Nephron (organoid): ENCODE results near the gene TIGD1.

ENCODE experiments used
- H3K27ac Mint-ChIP-seq, 3 experiments: 2 replicates each; pipeline ENCODE4 v1.8.0; 2020; ENCODE audit warnings: mixed read lengths in 3 of 3, mild to moderate bottlenecking in 2 of 3, moderate library complexity in 1 of 3
- H3K27me3 Mint-ChIP-seq: 2 replicates; pipeline ENCODE4 v1.8.0; 2021; ENCODE audit warnings: low read depth, mild to moderate bottlenecking, moderate library complexity, mixed read lengths
- H3K36me3 Mint-ChIP-seq: 2 replicates; pipeline ENCODE4 v1.8.0; 2020; ENCODE audit warnings: low read depth, mixed read lengths
- H3K4me1 Mint-ChIP-seq: 2 replicates; pipeline ENCODE4 v1.8.0; 2020; ENCODE audit warnings: mixed read lengths
- H3K4me3 Mint-ChIP-seq, 3 experiments: 2 replicates each; pipeline ENCODE4 v1.8.0; 2020; ENCODE audit warnings: mild to moderate bottlenecking in 3 of 3, mixed read lengths in 3 of 3, moderate library complexity in 2 of 3
- H3K9me3 Mint-ChIP-seq: 2 replicates; pipeline ENCODE4 v1.8.0; 2020; ENCODE audit warnings: mixed read lengths
- CTCF ChIP-seq, 3 experiments: fragments of 200-600 bp; sonication (generic); IDR thresholded peaks; one replicate each; pipeline ENCODE4 v1.5.0; 2021; ENCODE audit warnings: antibody characterized with exemption in 3 of 3; ENCODE audit not compliant: unreplicated experiment in 3 of 3

Gene TIGD1

GRCh38 chr2:232502511-232502910 is 47.8 kb downstream of the TIGD1 start:
- Mint-ChIP-seq H3K4me1 (peaks cover 20% of the 10 kb centered on the region), H3K9me3 (no peaks in the 10 kb centered on the region), H3K27ac (peak overlapping the region in 1 of 3 experiments; percentile 12), H3K4me3 (peak overlapping the region; percentile 60 to 84 (median 80)), H3K36me3 (no peaks in the 10 kb centered on the region), H3K27me3 (peaks cover 72% of the 10 kb centered on the region)
- TF ChIP-seq CTCF (IDR thresholded peaks at IDR 0.05; ENCODE audit: unreplicated experiment in 3 of 3), result no peak

GRCh38 chr2:232501794-232502390 is 48.5 kb downstream of the TIGD1 start:
- Mint-ChIP-seq H3K9me3 (no peaks in the 10 kb centered on the region), H3K4me3 (peak overlapping the region; percentile 34 to 61 (median 52)), H3K27me3 (peaks cover 72% of the 10 kb centered on the region), H3K27ac (peak overlapping the region in 1 of 3 experiments; percentile 23), H3K4me1 (peaks cover 20% of the 10 kb centered on the region), H3K36me3 (no peaks in the 10 kb centered on the region)
- TF ChIP-seq CTCF (IDR thresholded peaks at IDR 0.05; ENCODE audit: unreplicated experiment in 3 of 3), result no peak

GRCh38 chr2:232501331-232501771 is 49.0 kb downstream of the TIGD1 start:
- no peak for TF ChIP-seq CTCF (IDR thresholded peaks at IDR 0.05; ENCODE audit: unreplicated experiment in 3 of 3)
- peak overlapping the region in 1 of 3 experiments; percentile 23 for H3K27ac Mint-ChIP-seq
- H3K9me3 Mint-ChIP-seq, result no peaks in the 10 kb centered on the region
- peaks cover 68% of the 10 kb centered on the region for H3K27me3 Mint-ChIP-seq
- peak overlapping the region; percentile 29 to 61 (median 34) for H3K4me3 Mint-ChIP-seq
- H3K4me1 Mint-ChIP-seq, result peaks cover 20% of the 10 kb centered on the region
- no peaks in the 10 kb centered on the region for H3K36me3 Mint-ChIP-seq

GRCh38 chr2:232498452-232498851 is 51.9 kb downstream of the TIGD1 start:
- Mint-ChIP-seq H3K4me3 (no peak overlapping the region), H3K4me1 (peaks cover 4% of the 10 kb centered on the region), H3K27me3 (peaks cover 53% of the 10 kb centered on the region), H3K36me3 (no peaks in the 10 kb centered on the region), H3K27ac (no peak overlapping the region), H3K9me3 (no peaks in the 10 kb centered on the region)
- TF ChIP-seq CTCF (IDR thresholded peaks at IDR 0.05; ENCODE audit: unreplicated experiment in 3 of 3), result no peak
